GM12873 (cell line): ENCODE measurements around the gene GSDMA.
A peak's percentile ranks its signal among the peaks of the same experiment; 100 is the strongest.

ENCODE experiments used
- TF ChIP-seq, protein P1 (sequence below): IDR thresholded peaks from 2 replicates; pipeline ENCODE4 v1.5.1; 2012; ENCODE audit warnings: low read depth, mild to moderate bottlenecking, moderate library complexity, low read length, control low read depth; ENCODE audit not compliant: insufficient read depth; ENCODE audit errors: missing control alignments

The GSDMA gene

DNA sequence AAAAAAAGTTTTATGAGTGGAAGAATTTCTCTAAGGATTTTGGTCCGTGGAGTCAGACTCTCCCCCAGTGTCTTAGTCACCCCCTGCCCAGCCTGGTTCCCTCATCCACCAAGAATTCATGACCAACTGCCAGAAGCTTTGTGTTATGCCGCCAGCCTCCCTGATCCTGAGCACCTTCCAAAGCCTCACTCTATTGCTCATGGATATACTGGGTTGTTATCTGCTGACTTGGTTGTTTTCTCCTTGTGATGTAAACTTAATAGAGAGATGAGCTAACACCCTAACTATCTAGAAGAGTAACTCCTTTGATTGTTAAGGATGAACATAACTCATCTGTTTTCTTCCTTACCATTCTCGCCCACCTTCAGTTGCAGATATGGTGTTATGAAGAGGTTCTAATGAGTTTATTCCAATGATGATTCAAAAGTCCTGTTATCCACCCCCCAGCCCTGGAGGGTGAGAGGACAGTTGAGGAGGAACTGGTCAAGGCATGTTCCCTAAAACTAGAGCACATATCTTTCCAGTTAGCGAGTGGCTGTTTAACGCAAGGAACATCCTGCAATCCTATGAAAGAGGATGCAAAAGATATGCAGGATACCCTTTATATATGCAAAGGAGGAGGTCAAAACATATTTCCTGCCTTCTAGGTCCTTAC, 16.3 kb downstream of the GSDMA start:
- TF ChIP-seq, protein P1, sequence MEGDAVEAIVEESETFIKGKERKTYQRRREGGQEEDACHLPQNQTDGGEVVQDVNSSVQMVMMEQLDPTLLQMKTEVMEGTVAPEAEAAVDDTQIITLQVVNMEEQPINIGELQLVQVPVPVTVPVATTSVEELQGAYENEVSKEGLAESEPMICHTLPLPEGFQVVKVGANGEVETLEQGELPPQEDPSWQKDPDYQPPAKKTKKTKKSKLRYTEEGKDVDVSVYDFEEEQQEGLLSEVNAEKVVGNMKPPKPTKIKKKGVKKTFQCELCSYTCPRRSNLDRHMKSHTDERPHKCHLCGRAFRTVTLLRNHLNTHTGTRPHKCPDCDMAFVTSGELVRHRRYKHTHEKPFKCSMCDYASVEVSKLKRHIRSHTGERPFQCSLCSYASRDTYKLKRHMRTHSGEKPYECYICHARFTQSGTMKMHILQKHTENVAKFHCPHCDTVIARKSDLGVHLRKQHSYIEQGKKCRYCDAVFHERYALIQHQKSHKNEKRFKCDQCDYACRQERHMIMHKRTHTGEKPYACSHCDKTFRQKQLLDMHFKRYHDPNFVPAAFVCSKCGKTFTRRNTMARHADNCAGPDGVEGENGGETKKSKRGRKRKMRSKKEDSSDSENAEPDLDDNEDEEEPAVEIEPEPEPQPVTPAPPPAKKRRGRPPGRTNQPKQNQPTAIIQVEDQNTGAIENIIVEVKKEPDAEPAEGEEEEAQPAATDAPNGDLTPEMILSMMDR: no peak

DNA sequence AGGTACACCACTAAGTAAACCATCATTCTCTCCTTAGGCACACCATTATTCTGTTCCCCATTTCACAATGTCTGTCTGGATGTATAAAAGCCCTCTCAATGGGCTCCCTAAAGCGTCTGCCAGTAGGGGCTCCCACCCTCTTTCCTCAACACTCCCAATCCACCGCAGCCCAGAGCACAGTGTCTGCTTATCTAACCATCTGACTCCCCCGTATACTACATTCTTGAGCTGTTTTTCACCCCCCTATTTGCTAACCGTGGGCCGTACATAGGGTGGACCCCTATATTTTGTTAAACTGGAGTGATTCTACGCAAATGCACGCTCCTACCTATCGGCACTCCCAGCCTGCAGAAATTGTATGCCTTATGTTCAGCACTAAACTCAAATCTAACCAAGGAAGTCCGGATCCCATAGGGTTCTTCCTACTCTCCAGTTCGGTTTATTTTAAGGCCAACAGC, 17.1 kb downstream of the GSDMA start:
- TF ChIP-seq, protein P1: peak; percentile 28

DNA sequence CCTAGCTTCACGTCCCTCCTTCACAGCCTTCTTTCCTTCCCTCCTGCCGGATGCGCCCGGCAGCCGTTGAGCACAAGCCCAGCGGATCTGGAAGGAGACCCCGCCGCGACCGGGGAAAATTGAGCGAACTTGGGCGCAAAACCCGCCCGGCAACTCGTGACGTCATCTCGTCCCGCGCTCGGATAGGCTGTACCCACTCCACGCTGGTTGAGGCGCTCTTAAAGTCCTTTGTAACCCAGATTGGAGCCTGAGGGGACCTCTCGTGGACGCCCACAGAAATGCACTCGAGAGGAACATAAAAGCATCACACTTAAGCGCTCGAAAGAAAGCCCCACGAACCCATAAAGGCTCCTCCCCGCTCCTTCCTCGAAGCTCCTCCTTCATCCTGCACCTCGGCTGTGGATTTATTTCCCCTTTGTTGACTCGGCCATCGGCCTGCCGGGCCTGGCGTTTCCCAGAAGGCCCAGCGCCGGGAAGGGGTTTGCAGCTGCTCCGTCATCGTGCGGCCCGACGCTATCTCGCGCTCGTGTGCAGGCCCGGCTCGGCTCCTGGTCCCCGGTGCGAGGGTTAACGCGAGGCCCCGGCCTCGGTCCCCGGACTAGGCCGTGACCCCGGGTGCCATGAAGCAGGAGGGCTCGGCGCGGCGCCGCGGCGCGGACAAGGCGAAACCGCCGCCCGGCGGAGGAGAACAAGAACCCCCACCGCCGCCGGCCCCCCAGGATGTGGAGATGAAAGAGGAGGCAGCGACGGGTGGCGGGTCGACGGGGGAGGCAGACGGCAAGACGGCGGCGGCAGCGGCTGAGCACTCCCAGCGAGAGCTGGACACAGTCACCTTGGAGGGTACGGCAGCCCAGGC, 17.8 kb downstream of the GSDMA start, which contains the start of gene PSMD3:
TSS of gene PSMD3 (plus strand) at position 457 of the 856 bp plus-strand sequence. CDS start at position 621, 164 bp downstream.
- TF ChIP-seq, protein P1: peak; percentile 81

DNA sequence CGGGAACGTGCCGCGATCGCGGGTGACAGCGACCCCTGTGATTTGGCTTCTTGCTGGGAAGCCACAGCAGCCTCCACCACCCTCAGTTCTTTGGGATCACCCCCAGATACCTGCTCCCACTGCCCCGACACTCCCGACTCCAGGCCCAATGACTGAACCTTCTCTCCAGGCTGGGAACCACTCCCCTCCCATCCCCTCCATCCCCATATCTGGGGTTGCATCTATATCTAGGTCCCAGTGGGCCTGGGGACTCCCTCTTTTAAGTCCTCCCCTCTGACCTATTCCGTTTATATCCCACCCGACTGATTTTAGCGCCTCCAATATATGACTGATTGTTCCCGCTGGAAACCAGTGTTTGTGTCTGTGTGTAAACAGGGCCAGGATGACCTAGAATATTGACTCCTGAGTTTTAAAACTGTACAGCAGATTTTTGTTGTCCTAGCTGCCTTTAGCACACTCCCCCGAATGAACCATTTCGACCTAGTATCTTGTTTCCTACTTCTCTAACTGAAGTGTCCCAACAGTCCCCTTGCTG, 18.5 kb downstream of the GSDMA start:
- TF ChIP-seq, protein P1: no peak

DNA sequence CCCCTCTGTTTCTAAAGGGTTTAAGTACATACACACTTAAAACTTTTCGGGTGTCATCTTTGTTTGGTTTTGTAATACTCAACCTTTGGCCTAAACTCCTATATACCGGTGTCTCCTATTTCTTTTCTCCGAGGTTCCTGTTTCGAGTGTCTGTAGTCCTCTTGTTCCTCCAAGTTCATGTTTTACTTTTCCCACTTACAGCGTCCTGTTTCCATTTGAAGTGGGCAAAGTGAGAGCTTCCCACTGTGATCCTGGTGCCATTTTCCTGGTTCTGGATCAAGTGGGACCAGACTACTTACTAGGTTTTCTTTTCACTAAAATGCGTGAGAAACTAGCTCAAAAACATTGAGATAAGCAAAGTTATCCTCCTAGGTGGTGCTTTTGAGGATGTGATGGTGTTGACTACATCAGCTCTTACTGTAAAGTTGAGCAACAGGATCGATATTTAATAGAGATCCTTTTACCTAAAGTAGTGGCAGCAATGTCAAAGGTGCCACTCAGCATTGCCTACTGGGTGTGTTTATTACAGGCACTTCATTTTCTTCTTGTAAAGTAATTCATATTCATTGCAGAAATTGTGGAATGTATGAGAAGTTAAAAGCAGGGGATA, 19.1 kb downstream of the GSDMA start:
- TF ChIP-seq, protein P1: no peak

DNA sequence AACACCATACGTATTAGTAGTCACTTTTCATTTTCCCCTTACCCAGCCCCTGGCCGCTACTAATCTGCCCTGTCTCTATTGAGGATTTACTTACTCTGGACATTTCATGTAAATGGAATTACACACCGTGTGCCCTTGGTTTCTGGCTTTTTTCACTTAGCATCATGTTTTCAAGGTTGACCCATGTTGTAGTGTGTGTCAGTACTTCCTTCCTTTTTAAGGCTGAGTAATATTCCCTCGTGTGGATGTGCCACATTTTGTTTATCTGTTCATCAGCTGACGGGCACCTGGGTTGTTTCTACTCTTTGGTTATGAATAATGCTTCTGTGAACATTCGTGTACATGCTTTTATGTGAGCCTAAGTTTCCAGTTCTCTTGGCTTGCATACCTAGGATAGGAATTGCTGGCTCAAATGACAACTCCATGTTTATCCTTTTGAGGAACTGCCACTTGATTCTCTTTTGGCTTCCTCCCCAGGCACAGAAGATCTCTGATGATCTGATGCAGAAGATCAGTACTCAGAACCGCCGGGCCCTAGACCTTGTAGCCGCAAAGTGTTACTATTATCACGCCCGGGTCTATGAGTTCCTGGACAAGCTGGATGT, 25.5 kb downstream of the GSDMA start:
- TF ChIP-seq, protein P1: no peak
